ENCODE results near the gene VPS54.

DNA sequence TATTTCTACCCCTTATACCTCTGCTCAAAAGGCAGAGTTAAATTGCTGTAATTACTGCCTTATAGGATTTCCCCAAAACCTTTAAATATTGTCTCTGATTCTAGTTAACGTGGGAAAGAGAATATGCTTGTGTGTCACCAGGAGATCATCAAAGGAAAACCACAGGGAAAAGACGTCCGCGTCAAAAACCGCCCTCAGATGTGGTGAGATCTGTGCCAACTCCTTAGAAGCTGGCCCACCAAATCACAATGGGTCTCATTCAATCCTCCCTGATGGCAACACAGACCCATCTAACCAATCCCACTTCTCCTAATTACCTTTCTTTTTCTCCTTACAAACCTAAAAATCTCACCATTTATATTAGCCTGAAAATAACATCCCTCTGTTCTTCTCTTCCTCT is 25.4 kb downstream of the VPS54 start:
- TF ChIP-seq POLR2A (IDR thresholded peaks at IDR 0.05), result no peak
- no peak for TF ChIP-seq EP300 (IDR thresholded peaks at IDR 0.05)
- TF ChIP-seq, protein P1, sequence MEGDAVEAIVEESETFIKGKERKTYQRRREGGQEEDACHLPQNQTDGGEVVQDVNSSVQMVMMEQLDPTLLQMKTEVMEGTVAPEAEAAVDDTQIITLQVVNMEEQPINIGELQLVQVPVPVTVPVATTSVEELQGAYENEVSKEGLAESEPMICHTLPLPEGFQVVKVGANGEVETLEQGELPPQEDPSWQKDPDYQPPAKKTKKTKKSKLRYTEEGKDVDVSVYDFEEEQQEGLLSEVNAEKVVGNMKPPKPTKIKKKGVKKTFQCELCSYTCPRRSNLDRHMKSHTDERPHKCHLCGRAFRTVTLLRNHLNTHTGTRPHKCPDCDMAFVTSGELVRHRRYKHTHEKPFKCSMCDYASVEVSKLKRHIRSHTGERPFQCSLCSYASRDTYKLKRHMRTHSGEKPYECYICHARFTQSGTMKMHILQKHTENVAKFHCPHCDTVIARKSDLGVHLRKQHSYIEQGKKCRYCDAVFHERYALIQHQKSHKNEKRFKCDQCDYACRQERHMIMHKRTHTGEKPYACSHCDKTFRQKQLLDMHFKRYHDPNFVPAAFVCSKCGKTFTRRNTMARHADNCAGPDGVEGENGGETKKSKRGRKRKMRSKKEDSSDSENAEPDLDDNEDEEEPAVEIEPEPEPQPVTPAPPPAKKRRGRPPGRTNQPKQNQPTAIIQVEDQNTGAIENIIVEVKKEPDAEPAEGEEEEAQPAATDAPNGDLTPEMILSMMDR (IDR thresholded peaks at IDR 0.05), result no peak
- no peak for TF ChIP-seq POLR2AphosphoS5 (IDR thresholded peaks at IDR 0.05)

All from gastroesophageal sphincter (tissue), 3 donors.